GM21717 (cell line): ENCODE data around the gene ROGDI.

Source experiments
- ATAC-seq: cut with Tn5 transposase; IDR thresholded peaks from one replicate; pipeline ENCODE4 v1.9.1; 2021; ENCODE audit warnings: mild to moderate bottlenecking, moderate library complexity; ENCODE audit not compliant: unreplicated experiment

Gene ROGDI

GRCh38 chr16:4814542-4815173 is 12.2 kb upstream of the ROGDI start:
- no peak for ATAC-seq

GRCh38 chr16:4814046-4814445 is 11.6 kb upstream of the ROGDI start:
- no peak for ATAC-seq

- no peak for ATAC-seq
Measured at GRCh38 chr16:4813251-4814003, 11.0 kb upstream of the ROGDI start.

GRCh38 chr16:4811773-4812172 is 9.3 kb upstream of the ROGDI start:
- ATAC-seq: no peak

GRCh38 chr16:4811242-4811641 is 8.8 kb upstream of the ROGDI start:
- ATAC-seq: no peak

- no peak for ATAC-seq
Measured at GRCh38 chr16:4806280-4806679, 3.8 kb upstream of the ROGDI start.

GRCh38 chr16:4805231-4805630 is 2.8 kb upstream of the ROGDI start:
- no peak for ATAC-seq

- no peak for ATAC-seq
Measured at GRCh38 chr16:4803898-4804762, 1.7 kb upstream of the ROGDI start.

GRCh38 chr16:4803401-4803844 is 990 bp upstream of the ROGDI start:
- ATAC-seq: no peak

- ATAC-seq: peak; percentile 90
Measured at GRCh38 chr16:4802659-4803287, 340 bp upstream of the ROGDI start.

- no peak for ATAC-seq
Measured at GRCh38 chr16:4801051-4801961, 1.1 kb downstream of the ROGDI start.

GRCh38 chr16:4800290-4801041 is 2.0 kb downstream of the ROGDI start:
- ATAC-seq: no peak

- ATAC-seq: no peak
Measured at GRCh38 chr16:4799171-4799855, 3.1 kb downstream of the ROGDI start.

- ATAC-seq: no peak
Measured at GRCh38 chr16:4798456-4798855, 4.0 kb downstream of the ROGDI start.

GRCh38 chr16:4797805-4798252 is 4.6 kb downstream of the ROGDI start:
- no peak for ATAC-seq

GRCh38 chr16:4796982-4797804 is 5.2 kb downstream of the ROGDI start:
- no peak for ATAC-seq

GRCh38 chr16:4795828-4796572 is 6.4 kb downstream of the ROGDI start:
- ATAC-seq: no peak
